DOHH2 (cell line): ENCODE data around the gene CLRN3.

Experiments
- H3F3A ChIP-seq: fragments of 200-600 bp; sonication (generic), shearing (Covaris generic); 2 replicates; pipeline ENCODE4 v1.6.0; 2016; ENCODE audit warnings: antibody characterized with exemption, mild to moderate bottlenecking; ENCODE audit not compliant: control insufficient read depth, insufficient read depth
- H3K27ac ChIP-seq: fragments of 200-600 bp; sonication (generic); 2 replicates; pipeline ENCODE4 v1.5.1; 2014; ENCODE audit warnings: low read depth, mild to moderate bottlenecking, low read length, moderate library complexity
- H3K27me3 ChIP-seq: fragments of 200-600 bp; sonication (generic); 2 replicates; pipeline ENCODE4 v1.6.1; 2014; ENCODE audit warnings: mild to moderate bottlenecking, low read length, mixed read lengths; ENCODE audit not compliant: control insufficient read depth
- H3K36me3 ChIP-seq: fragments of 200-600 bp; sonication (generic); 2 replicates; pipeline ENCODE4 v1.6.1; 2014; ENCODE audit warnings: mild to moderate bottlenecking, low read length, moderate library complexity, mixed read lengths; ENCODE audit not compliant: control insufficient read depth
- H3K4me1 ChIP-seq: fragments of 200-600 bp; sonication (generic); 2 replicates; pipeline ENCODE4 v1.6.1; 2014; ENCODE audit warnings: mild to moderate bottlenecking, low read length, mixed read lengths; ENCODE audit not compliant: control insufficient read depth
- H3K4me2 ChIP-seq: fragments of 200-600 bp; sonication (generic); 2 replicates; pipeline ENCODE4 v1.6.0; 2014; ENCODE audit warnings: mild to moderate bottlenecking, low read length, moderate library complexity
- H3K4me3 ChIP-seq: fragments of 200-600 bp; sonication (generic); 2 replicates; pipeline ENCODE4 v1.5.1; 2014; ENCODE audit warnings: mild to moderate bottlenecking, low read length, mixed read lengths
- H3K79me2 ChIP-seq: fragments of 200-600 bp; sonication (generic); 2 replicates; pipeline ENCODE4 v1.6.1; 2014; ENCODE audit warnings: mild to moderate bottlenecking, low read length, mixed read lengths; ENCODE audit not compliant: control insufficient read depth
- H3K9me2 ChIP-seq: fragments of 200-600 bp; sonication (generic); replicated peaks from 2 replicates; pipeline ENCODE4 v1.6.1; 2014; ENCODE audit warnings: mild to moderate bottlenecking, low read length, mixed read lengths; ENCODE audit not compliant: control insufficient read depth
- H3K9me3 ChIP-seq: fragments of 200-600 bp; sonication (generic); 2 replicates; pipeline ENCODE4 v1.6.1; 2014; ENCODE audit warnings: antibody characterized with exemption, low read length, mixed read lengths; ENCODE audit not compliant: control insufficient read depth, insufficient read depth
- H4K20me1 ChIP-seq: fragments of 200-600 bp; sonication (generic); 2 replicates; pipeline ENCODE4 v1.6.0; 2014; ENCODE audit warnings: low read depth, mild to moderate bottlenecking, antibody characterized with exemption, low read length, moderate library complexity; ENCODE audit not compliant: control insufficient read depth, insufficient read depth
- CTCF ChIP-seq: fragments of 200-600 bp; sonication (generic); IDR thresholded peaks from one replicate; pipeline ENCODE4 v1.5.1; 2014; ENCODE audit warnings: antibody characterized with exemption, mild to moderate bottlenecking, low read depth, low read length; ENCODE audit not compliant: poor library complexity, severe bottlenecking
- EZH2phosphoT487 ChIP-seq: fragments of 200-600 bp; sonication (generic); IDR thresholded peaks from 2 replicates; pipeline ENCODE4 v1.6.1; 2017; ENCODE audit warnings: borderline replicate concordance, mild to moderate bottlenecking, antibody characterized with exemption, low read length, moderate library complexity, mixed read lengths

Gene CLRN3

GRCh38 chr10:127850944-127851343 lies 41.8 kb downstream of the CLRN3 start:
- no peaks in the 10 kb centered on the region for H3K36me3 ChIP-seq
- no peaks in the 10 kb centered on the region for H3K79me2 ChIP-seq
- no peaks in the 10 kb centered on the region for H3K9me2 ChIP-seq
- no peaks in the 10 kb centered on the region for H3K27me3 ChIP-seq
- H3K27ac ChIP-seq: no peak overlapping the region
- no peaks in the 10 kb centered on the region; the same call in 1 of the 2 replicates for H3F3A ChIP-seq
- H3K4me3 ChIP-seq: no peak overlapping the region
- TF ChIP-seq CTCF (no peak), EZH2phosphoT487 (no peak)
- H3K4me1 ChIP-seq: peaks cover 32% of the 10 kb centered on the region
- H3K9me3 ChIP-seq: no peaks in the 10 kb centered on the region
- H4K20me1 ChIP-seq: no peaks in the 10 kb centered on the region
- H3K4me2 ChIP-seq: no peak overlapping the region

DNA sequence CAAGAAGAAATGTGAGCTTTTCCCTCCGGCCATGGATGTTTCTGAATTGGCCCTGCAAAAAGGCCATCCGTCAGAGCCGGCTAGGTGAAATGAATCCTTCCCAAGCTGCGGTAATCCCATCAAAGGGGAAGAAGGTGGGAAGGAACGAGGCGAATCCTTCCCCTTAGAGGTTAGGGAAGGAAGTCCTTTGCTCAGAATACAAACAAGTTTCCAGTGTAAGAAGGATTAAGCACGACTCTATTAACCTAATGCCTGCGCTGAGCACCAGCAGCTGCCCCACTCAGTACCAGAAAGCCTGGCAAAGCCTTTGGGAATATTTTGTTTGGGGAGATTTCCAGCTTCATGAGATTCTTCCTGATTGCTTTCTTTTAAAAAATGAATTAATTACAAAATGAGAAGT lies 42.8 kb downstream of the CLRN3 start:
- Histone ChIP-seq H4K20me1 (no peaks in the 10 kb centered on the region), H3F3A (no peaks in the 10 kb centered on the region; the same call in 1 of the 2 replicates), H3K27ac (no peak overlapping the region), H3K36me3 (no peaks in the 10 kb centered on the region), H3K4me3 (no peak overlapping the region), H3K4me2 (no peak overlapping the region), H3K4me1 (peaks cover 23% of the 10 kb centered on the region), H3K9me3 (no peaks in the 10 kb centered on the region), H3K9me2 (no peaks in the 10 kb centered on the region), H3K27me3 (no peaks in the 10 kb centered on the region), H3K79me2 (no peaks in the 10 kb centered on the region)
- no peak for TF ChIP-seq CTCF
- TF ChIP-seq EZH2phosphoT487: no peak

- Histone ChIP-seq H3K9me2 (no peaks in the 10 kb centered on the region), H4K20me1 (no peaks in the 10 kb centered on the region), H3F3A (no peaks in the 10 kb centered on the region; the same call in 1 of the 2 replicates), H3K36me3 (no peaks in the 10 kb centered on the region), H3K4me3 (no peak overlapping the region), H3K4me1 (peaks cover 16% of the 10 kb centered on the region), H3K79me2 (no peaks in the 10 kb centered on the region), H3K27ac (no peak overlapping the region), H3K27me3 (no peaks in the 10 kb centered on the region), H3K9me3 (no peaks in the 10 kb centered on the region), H3K4me2 (no peak overlapping the region)
- TF ChIP-seq CTCF: no peak
- no peak for TF ChIP-seq EZH2phosphoT487
Observed at GRCh38 chr10:127849224-127849623, 43.5 kb downstream of the CLRN3 start.
